SK-MEL-5 (cell line): Measurements from ENCODE around the gene LAMA3. TPM values are rescaled to one million over a fixed set of nuclear protein-coding genes. Genes with fewer than 3 reads are reported as not detected.

Source experiments
- DNase-seq: peaks from one replicate; pipeline ENCODE4 v3.0.0-alpha.2; 2016; ENCODE audit warnings: low read depth, low spot score
- in situ Hi-C: cut with HindIII; loops from 2 replicates; pipeline ENCODE4 v1.10.0; 2016; ENCODE audit warnings: low sequenced_read_pairs, high pct_unique_total_duplicates, low pct_unique_long_range_greater_than_20kb
- polyA plus RNA-seq, 2 experiments: library from polyadenylated mRNA; depleted of rRNA; stranded (reverse); fragments of >200 nt; gene quantifications; 2 replicates each; pipeline ENCODE4 v1.2.3, GENCODE V29; 2015
- total RNA-seq: library from RNA; depleted of rRNA; stranded (reverse); fragments of >200 nt; shearing (Covaris generic); gene quantifications from 2 replicates; pipeline ENCODE4 v1.2.3, GENCODE V29; 2014; rRNA removed

Gene LAMA3, protein sequence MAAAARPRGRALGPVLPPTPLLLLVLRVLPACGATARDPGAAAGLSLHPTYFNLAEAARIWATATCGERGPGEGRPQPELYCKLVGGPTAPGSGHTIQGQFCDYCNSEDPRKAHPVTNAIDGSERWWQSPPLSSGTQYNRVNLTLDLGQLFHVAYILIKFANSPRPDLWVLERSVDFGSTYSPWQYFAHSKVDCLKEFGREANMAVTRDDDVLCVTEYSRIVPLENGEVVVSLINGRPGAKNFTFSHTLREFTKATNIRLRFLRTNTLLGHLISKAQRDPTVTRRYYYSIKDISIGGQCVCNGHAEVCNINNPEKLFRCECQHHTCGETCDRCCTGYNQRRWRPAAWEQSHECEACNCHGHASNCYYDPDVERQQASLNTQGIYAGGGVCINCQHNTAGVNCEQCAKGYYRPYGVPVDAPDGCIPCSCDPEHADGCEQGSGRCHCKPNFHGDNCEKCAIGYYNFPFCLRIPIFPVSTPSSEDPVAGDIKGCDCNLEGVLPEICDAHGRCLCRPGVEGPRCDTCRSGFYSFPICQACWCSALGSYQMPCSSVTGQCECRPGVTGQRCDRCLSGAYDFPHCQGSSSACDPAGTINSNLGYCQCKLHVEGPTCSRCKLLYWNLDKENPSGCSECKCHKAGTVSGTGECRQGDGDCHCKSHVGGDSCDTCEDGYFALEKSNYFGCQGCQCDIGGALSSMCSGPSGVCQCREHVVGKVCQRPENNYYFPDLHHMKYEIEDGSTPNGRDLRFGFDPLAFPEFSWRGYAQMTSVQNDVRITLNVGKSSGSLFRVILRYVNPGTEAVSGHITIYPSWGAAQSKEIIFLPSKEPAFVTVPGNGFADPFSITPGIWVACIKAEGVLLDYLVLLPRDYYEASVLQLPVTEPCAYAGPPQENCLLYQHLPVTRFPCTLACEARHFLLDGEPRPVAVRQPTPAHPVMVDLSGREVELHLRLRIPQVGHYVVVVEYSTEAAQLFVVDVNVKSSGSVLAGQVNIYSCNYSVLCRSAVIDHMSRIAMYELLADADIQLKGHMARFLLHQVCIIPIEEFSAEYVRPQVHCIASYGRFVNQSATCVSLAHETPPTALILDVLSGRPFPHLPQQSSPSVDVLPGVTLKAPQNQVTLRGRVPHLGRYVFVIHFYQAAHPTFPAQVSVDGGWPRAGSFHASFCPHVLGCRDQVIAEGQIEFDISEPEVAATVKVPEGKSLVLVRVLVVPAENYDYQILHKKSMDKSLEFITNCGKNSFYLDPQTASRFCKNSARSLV (N-terminal part only)
- total RNA-seq, result 0.67 and 1.1 TPM in 2 replicates
- 0.20 and 0.29 TPM in 2 replicates for polyA plus RNA-seq (2015; cell fraction: cytosol; rRNA removed)
- 3.5 and 3.9 TPM in 2 replicates for polyA plus RNA-seq (2015; cell fraction: nucleus; rRNA removed)

DNA sequence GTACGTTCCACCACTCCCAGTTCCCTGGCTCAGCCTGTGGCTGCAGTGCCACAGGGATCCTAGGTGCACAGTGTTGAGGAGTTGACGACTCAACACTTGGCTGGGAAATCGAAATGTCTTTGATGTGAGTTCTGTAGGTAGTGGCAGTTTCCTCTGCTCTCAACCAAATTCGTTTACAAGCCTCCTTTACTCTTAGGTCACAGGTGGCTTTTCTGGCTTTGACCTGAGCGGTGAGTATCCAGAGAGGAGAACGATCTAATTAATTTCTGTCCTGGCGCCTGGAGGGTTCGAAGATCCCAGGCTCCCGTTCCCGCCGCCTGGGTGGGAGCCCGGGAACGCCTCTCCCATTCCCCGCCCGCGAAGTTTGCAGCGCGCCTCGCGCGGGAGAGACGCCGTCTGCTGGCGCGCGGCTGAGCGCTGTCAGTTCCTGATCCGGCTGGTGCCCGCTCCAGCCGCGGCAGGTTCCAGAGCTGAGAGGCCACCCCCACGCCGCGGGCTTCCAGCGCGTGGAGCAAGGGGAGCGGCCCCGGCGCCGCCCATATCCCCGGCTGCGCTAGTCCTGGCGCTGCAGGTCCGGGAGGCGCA lies at the start of gene LAMA3:
Gene LAMA3, plus strand, starts transcription at position 423 of the 585 bp plus-strand sequence. CDS start 231 bp downstream, outside the sequence.
- in situ Hi-C loops, result no loop called here
- peak; percentile 15 for DNase-seq

DNA sequence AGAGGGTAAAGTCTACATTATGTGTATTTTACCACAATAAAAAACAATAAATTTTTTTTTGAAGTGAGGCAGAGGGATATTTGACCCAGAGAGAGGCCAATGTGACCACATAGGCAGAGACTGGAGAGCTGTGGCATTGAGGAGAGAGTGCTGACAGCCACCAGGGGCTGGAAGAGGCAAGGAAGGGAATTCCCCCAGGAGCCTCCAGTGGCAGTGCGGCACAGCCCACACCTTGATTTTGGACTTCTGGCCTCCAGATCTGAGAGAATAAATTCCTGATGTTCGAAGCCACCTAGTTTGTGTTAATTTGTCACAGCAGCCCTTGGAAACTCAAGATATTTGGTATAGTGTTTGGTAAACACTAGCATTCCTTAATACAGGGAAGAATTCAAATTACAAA lies 49.2 kb upstream of the LAMA3 start:
- in situ Hi-C loops, result no loop called here

GRCh38 chr18:23641143-23641720 lies 48.0 kb upstream of the LAMA3 start:
- DNase-seq, result no peak
- in situ Hi-C loops, result no loop called here

More for the DNA sequence above, 49.2 kb upstream of the LAMA3 start:
- no peak for DNase-seq

GRCh38 chr18:23641937-23642666 lies 47.2 kb upstream of the LAMA3 start:
- in situ Hi-C loops, result no loop called here
- DNase-seq, result no peak

DNA sequence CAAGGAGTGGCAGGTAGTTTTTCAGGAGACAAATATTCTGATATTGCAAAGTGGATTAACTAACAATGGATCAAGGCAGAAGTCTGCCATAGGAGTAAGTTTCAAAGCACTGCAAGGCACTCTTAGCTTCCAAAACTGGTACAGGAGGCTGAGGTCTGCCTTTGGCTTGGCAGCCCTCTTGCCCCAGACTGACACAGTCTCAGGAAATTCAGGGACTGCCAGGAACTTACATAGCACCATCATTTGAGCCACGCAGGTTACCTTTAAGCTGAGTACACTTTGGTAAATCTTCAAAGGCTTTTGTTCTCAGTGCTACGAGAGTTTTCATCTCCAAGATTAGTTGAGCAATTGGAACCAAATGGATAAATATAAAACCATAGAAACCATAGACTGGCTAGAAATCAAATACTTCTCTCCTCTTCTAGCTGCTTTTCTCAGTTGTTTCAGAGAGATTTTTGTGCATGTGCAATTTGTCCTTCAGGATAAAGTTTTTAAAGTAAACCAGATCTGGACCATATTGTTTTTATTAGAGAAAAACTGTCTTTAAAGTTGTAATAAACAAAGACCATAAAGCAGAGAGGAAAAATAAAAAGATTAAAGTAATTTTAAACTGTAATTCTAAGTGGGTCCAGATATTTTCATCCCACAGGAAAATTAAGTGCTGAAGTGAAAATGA lies 45.3 kb upstream of the LAMA3 start:
- no peak for DNase-seq

DNA sequence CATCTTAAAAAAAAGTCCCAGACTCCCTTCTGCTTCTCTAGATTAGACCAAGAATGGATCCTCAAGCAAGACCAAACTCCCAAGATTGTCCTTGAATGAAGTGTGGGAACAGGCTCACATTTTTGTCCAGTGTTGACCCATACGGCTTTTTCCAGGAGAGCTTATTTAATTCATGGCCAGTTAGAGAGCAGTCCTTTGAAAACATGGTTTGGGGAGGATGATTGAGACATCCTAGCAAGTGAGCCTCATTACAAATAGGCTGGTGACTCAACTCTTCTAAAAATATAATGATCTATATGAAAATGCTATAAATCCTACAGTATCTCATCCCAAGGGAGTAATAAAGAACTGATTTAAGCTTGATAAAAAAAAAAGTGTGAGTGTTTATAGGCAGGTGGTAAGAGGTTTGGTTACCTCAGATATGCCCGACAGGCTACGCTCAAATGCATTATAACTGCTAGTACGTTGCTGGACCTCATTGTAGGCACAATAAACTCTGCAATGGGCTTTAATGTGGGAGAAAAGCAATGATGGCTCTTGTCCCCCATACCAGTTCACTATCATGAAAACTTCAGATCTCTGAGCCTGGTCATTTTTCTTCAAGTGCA lies 43.6 kb upstream of the LAMA3 start:
- no peak for DNase-seq
- in situ Hi-C loops, result no loop called here

More for the DNA sequence above, 45.3 kb upstream of the LAMA3 start:
- in situ Hi-C loops, result no loop called here

- in situ Hi-C loops, result no loop called here
- DNase-seq, result no peak
Measured at GRCh38 chr18:23646282-23646681, 43.0 kb upstream of the LAMA3 start.

GRCh38 chr18:23648456-23648855 lies 40.8 kb upstream of the LAMA3 start:
- in situ Hi-C loops, result no loop called here
- DNase-seq, result no peak

DNA sequence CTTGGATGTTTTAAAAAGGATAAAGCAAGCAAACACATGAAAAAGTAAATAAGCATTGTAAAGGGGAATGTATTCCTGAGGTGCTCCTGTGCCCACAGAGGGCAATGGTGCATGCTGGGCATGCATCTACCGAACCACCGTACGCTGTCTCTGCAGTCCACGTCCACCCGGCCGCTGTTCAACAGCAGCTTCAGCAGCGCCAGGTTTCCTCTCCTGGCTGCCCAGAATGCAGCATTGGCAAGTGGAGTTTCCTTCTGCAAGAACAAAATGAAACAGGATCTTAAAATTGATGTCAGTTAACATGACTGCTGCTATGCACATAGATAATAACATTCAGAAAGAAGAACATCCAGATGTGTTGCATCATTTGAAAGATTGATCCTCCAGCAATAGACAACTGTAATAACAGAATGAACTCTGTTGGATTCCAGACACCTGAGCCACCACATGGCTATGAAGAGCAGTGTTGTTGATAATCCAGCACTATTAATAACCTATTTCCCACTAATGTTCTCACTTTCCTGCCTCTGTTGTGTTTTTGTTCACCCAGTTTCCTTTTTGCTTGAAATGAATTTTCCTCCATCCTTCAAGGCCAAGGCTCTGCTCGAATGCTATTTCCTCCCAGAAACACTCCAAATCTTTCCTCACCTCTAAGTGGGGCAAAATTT lies 40.2 kb upstream of the LAMA3 start:
- in situ Hi-C loops, result no loop called here
- no peak for DNase-seq

DNA sequence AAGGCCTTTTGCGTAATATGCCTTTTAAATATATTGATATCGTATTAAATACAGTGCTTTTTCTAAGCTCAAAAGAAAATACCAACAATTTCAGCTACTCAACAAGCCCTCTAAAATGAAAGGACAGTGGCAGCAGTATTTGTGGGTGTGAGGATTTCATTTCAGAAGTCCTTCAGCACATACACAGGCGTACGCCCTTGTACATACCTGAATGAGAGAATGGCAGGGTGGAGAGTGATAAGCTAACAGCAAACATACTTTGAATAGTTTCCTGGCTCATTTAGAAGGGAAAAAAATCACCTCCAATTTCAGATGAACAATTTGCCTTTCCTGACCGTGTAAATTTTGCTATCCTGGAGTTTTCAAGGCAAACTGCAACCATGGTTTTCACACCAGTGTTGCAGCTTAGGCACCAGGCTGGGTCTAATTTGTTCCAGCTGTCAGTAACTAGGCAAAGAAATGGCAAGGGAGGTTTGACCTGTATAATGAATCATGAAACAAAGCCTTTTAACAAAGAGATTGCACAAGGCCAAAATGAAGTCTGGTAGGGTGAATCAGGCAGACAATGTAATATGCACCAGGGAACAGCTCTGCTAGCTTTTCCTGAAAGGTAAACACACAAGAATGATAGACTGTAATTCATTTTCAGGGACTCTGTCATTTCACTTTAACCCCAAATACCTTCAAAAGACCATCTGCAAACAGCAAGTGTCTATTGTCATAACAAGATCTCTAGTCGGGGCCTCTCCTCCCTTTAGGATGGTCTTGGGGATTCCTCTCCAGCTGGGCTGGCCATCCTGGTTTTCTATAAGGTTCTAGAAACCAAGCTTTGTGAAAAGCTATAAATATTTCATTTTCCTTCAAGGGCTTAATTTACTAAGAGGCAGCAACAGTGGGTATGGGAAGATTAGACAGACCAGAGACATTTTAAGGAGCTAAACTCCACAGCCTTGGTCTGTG lies 38.0 kb upstream of the LAMA3 start:
- in situ Hi-C loops, result no loop called here
- no peak for DNase-seq

DNA sequence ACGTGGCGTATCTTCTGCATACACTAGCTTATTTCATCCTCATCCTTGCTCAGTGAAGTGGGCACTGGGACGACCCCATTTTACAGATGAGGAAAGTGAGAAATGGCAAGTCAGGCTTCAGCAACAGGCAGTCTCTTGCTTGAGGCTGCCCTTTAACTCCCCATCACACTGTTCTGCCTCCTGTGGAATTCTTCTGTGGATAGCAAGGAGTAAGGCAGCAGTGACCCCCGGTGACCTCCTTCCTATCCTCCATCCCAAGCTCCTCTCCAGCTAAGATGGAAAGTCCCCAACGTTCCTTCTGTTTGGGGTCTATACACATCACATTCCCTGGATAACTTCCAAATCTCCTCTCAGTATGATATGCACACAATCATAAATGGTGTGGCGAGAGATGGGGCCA lies 37.0 kb upstream of the LAMA3 start:
- no peak for DNase-seq
- in situ Hi-C loops, result no loop called here

DNA sequence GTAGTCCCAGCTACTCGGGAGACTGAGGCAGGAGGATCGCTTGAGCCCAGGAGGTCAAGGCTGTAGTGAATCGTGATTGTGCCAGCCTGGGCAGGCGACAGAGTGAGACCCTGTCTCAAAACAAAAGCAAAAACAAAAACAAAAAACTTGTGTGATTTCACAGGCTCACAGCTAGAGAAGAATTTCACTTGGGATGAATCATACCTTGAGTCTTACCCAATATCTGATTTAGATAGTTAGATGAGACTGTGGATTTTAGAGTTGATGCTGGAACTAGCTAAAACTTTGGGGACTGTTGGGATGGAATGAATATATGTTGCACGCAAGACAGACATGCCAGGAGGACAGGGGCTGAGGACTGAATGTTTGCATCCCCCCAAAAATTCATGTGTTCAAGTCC lies 31.0 kb upstream of the LAMA3 start:
- no peak for DNase-seq
- in situ Hi-C loops, result no loop called here

DNA sequence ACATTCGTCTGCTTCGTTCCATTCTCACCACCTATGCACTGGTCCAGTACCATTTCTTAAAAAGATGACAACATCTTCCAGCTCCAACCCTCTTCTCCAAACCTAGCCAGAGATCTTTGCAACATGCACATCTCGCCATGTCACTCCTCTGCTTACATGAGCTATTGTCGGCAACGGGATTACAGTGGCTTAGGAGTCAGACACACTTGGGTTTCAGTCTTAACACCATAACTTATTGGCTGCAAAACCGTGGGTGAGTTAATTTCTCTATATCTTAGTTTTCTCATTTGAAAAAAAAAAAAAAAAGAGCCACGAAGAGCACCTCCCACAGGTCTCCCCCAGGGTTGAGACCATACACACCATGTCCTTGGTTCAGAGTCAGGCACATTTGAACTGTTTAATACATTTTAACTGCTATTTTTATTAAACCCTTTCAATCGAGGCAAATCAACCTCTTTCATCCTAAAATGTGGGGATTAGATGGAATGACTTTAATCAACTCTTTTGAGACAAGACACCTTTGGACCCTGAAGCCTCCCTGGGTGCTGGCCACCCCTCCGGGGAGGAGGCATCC lies 27.4 kb upstream of the LAMA3 start:
- in situ Hi-C loops, result no loop called here
- no peak for DNase-seq
